ENCODE results near the gene PHYKPL.
A peak's percentile ranks its signal among the peaks of the same experiment; 100 is the strongest.
"Not testable (repeated sequence)": the region's sequence is repeated elsewhere in the genome, so short reads cannot be mapped to it uniquely, and the experiment has no call there.

The PHYKPL gene

GRCh38 chr5:178198706-178199105 is 33.9 kb downstream of the PHYKPL start:
- no peak overlapping the region for H3K4me3 ChIP-seq (replicated peaks in 1 of 2; ENCODE audit: low read depth in 2 of 2, low read length in 2 of 2)
- no peak for TF ChIP-seq CTCF (IDR thresholded peaks at IDR 0.05; ENCODE audit: low read depth, low read length)
- no peak for DNase-seq (ENCODE audit: low read depth in 2 of 2)

- H3K4me3 ChIP-seq (replicated peaks in 1 of 2; ENCODE audit: low read depth in 2 of 2, low read length in 2 of 2); DNase-seq (ENCODE audit: low read depth in 2 of 2): not testable (repeated sequence)
These were observed 34.5 kb downstream of the PHYKPL start for GRCh38 chr5:178198151-178198550.

- no peak overlapping the region for H3K4me3 ChIP-seq (replicated peaks in 1 of 2; ENCODE audit: low read depth in 2 of 2, low read length in 2 of 2)
- no peak for DNase-seq (ENCODE audit: low read depth in 2 of 2)
- TF ChIP-seq CTCF (IDR thresholded peaks at IDR 0.05; ENCODE audit: low read depth, low read length), result peak; percentile 53
These were observed 35.6 kb downstream of the PHYKPL start for GRCh38 chr5:178196986-178197385.

- no peak for TF ChIP-seq CTCF (IDR thresholded peaks at IDR 0.05; ENCODE audit: low read depth, low read length)
- H3K4me3 ChIP-seq (replicated peaks in 1 of 2; ENCODE audit: low read depth in 2 of 2, low read length in 2 of 2), result no peak overlapping the region
- no peak for DNase-seq (ENCODE audit: low read depth in 2 of 2)
These were observed 36.3 kb downstream of the PHYKPL start for GRCh38 chr5:178196281-178196812.

GRCh38 chr5:178194026-178194425 is 38.6 kb downstream of the PHYKPL start:
- DNase-seq (ENCODE audit: low read depth in 2 of 2), result no peak
- no peak overlapping the region for H3K4me3 ChIP-seq (replicated peaks in 1 of 2; ENCODE audit: low read depth in 2 of 2, low read length in 2 of 2)
- TF ChIP-seq CTCF (IDR thresholded peaks at IDR 0.05; ENCODE audit: low read depth, low read length), result no peak

GRCh38 chr5:178193251-178193809 is 39.3 kb downstream of the PHYKPL start:
- H3K4me3 ChIP-seq (replicated peaks in 1 of 2; ENCODE audit: low read depth in 2 of 2, low read length in 2 of 2), result no peak overlapping the region
- no peak for DNase-seq (ENCODE audit: low read depth in 2 of 2)
- no peak for TF ChIP-seq CTCF (IDR thresholded peaks at IDR 0.05; ENCODE audit: low read depth, low read length)

- TF ChIP-seq CTCF (IDR thresholded peaks at IDR 0.05; ENCODE audit: low read depth, low read length), result no peak
These were observed 39.8 kb downstream of the PHYKPL start for GRCh38 chr5:178192787-178193186.

More at GRCh38 chr5:178192787-178193186, 39.8 kb downstream of the PHYKPL start:
- no peak for DNase-seq (ENCODE audit: low read depth in 2 of 2)
- no peak overlapping the region for H3K4me3 ChIP-seq (replicated peaks in 1 of 2; ENCODE audit: low read depth in 2 of 2, low read length in 2 of 2)
